ENCODE measurements around the gene ZNF394.

DNA sequence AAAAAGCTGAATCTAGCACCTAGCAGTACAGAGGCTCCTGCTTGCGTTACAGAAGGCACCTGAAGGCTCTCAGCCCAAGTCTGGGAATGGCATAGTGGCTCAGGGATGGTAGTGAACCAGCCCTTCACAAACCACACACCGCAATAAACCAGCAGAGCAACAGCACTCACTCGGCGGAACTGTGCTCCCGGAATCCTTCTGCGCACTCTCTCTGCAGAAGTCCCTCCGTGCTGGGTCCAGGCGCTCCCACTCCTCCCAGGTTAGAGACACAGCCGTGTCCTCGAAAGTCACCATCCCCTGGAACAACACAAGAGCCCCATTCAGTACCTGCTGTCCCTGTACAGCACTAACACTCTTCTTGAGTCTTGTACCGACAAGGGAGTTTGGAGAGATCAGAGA is 1.5 kb downstream of the ZNF394 start:
- TF ChIP-seq, protein P1, sequence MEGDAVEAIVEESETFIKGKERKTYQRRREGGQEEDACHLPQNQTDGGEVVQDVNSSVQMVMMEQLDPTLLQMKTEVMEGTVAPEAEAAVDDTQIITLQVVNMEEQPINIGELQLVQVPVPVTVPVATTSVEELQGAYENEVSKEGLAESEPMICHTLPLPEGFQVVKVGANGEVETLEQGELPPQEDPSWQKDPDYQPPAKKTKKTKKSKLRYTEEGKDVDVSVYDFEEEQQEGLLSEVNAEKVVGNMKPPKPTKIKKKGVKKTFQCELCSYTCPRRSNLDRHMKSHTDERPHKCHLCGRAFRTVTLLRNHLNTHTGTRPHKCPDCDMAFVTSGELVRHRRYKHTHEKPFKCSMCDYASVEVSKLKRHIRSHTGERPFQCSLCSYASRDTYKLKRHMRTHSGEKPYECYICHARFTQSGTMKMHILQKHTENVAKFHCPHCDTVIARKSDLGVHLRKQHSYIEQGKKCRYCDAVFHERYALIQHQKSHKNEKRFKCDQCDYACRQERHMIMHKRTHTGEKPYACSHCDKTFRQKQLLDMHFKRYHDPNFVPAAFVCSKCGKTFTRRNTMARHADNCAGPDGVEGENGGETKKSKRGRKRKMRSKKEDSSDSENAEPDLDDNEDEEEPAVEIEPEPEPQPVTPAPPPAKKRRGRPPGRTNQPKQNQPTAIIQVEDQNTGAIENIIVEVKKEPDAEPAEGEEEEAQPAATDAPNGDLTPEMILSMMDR (IDR thresholded peaks at IDR 0.05), result no peak
- no peak for TF ChIP-seq EP300 (IDR thresholded peaks at IDR 0.05)

All from ovary (tissue), 3 donors.